ENCODE measurements around the gene LRRC4C. TPM values are rescaled to one million over a fixed set of nuclear protein-coding genes. Genes with fewer than 3 reads are reported as not detected.

The LRRC4C gene
- total RNA-seq, 6 experiments from 2014 or later = not detected

- Mint-ChIP-seq H3K4me1 (ENCODE audit: low read depth) (no peaks in the 10 kb centered on the region), H3K36me3 (ENCODE audit: low read depth) (peaks cover 5% of the 10 kb centered on the region; the same call in 1 of the 2 replicates), H3K4me3 (no peak overlapping the region), H3K9me3 (peaks cover 31% of the 10 kb centered on the region), H3K27ac (no peak overlapping the region), H3K27me3 (ENCODE audit: insufficient read depth) (peaks cover 3% of the 10 kb centered on the region; the same call in 1 of the 2 replicates)
- TF ChIP-seq CTCF (IDR thresholded peaks at IDR 0.05) = no peak
- no peak for DNase-seq
These were observed 471.5 kb downstream of the LRRC4C start for GRCh38 chr11:40987776-40988435.

GRCh38 chr11:40986320-40986719 lies 473.1 kb downstream of the LRRC4C start:
- no peak for DNase-seq
- Mint-ChIP-seq H3K36me3 (ENCODE audit: low read depth) (peaks cover 5% of the 10 kb centered on the region; the same call in 1 of the 2 replicates), H3K4me1 (ENCODE audit: low read depth) (no peaks in the 10 kb centered on the region), H3K27ac (no peak overlapping the region), H3K9me3 (peaks cover 33% of the 10 kb centered on the region), H3K4me3 (no peak overlapping the region), H3K27me3 (ENCODE audit: insufficient read depth) (peaks cover 3% of the 10 kb centered on the region; the same call in 1 of the 2 replicates)
- TF ChIP-seq CTCF (IDR thresholded peaks at IDR 0.05) = no peak

- Mint-ChIP-seq H3K4me3 (no peak overlapping the region), H3K4me1 (ENCODE audit: low read depth) (no peaks in the 10 kb centered on the region), H3K27ac (no peak overlapping the region), H3K36me3 (ENCODE audit: low read depth) (no peaks in the 10 kb centered on the region; the same call in 1 of the 2 replicates), H3K27me3 (ENCODE audit: insufficient read depth) (no peaks in the 10 kb centered on the region), H3K9me3 (peaks cover 68% of the 10 kb centered on the region)
- no peak for TF ChIP-seq CTCF (IDR thresholded peaks at IDR 0.05)
- no peak for DNase-seq
These were observed 484.4 kb downstream of the LRRC4C start for GRCh38 chr11:40975076-40975475.

DNA sequence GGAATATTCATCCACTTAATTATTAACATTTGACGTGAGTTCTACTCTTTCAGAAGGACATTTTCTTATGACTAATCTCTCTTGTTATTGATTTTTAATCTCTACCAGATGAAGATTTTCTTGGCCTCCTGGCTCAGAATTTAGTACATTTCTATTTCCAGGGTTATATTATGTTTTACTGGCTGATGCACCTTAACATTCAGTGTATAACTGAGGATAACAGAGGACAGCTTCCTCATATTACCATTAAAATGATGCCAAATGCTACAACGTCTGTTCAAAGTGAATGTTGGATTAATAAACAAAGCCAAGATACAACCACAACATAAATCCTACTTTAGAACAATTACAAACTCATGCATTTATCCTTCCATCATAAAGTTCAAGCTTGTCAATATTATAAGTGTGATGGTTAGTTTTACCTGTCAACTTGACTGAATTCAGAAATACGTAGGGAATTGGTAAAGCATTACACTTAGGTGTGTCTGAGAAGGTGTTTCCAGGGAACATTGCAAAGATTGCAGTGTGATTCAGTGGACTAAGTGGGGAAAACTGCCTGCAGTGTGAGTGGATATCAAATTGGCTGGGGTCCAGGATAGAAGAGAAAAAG lies 485.2 kb downstream of the LRRC4C start:
- no peaks in the 10 kb centered on the region for H3K4me1 Mint-ChIP-seq (ENCODE audit: low read depth)
- no peak overlapping the region for H3K27ac Mint-ChIP-seq
- no peaks in the 10 kb centered on the region for H3K27me3 Mint-ChIP-seq (ENCODE audit: insufficient read depth)
- no peak for DNase-seq
- H3K36me3 Mint-ChIP-seq (ENCODE audit: low read depth) = no peaks in the 10 kb centered on the region; the same call in 1 of the 2 replicates
- H3K4me3 Mint-ChIP-seq = no peak overlapping the region
- TF ChIP-seq CTCF (IDR thresholded peaks at IDR 0.05) = no peak
- H3K9me3 Mint-ChIP-seq = peaks cover 69% of the 10 kb centered on the region

- no peak for TF ChIP-seq CTCF (IDR thresholded peaks at IDR 0.05)
- no peak overlapping the region for H3K27ac Mint-ChIP-seq
- H3K36me3 Mint-ChIP-seq (ENCODE audit: low read depth) = no peaks in the 10 kb centered on the region
- no peak overlapping the region for H3K4me3 Mint-ChIP-seq
- peaks cover 19% of the 10 kb centered on the region for H3K9me3 Mint-ChIP-seq
- H3K4me1 Mint-ChIP-seq (ENCODE audit: low read depth) = no peaks in the 10 kb centered on the region
- DNase-seq = no peak
- no peaks in the 10 kb centered on the region for H3K27me3 Mint-ChIP-seq (ENCODE audit: insufficient read depth)
These were observed 500.7 kb downstream of the LRRC4C start for GRCh38 chr11:40958707-40959106.
